GM10248 (cell line): ENCODE measurements around the gene TPD52L2.
"Not testable (repeated sequence)": the region's sequence is repeated elsewhere in the genome, so short reads cannot be mapped to it uniquely, and the experiment has no call there.

Experiments
- CTCF ChIA-PET: fragments of 300-600 bp; sonication (Branson Sonifier 250); formaldehyde crosslinking; extraction: SDS; loops from one replicate; lab custom pipeline; 2021; ENCODE audit warnings: antibody characterized with exemption; lab: Yijun Ruan, JAX
- POLR2A ChIA-PET: fragments of 350-650 bp; sonication (Branson Sonifier 250); formaldehyde crosslinking; extraction: SDS; loops from one replicate; lab custom pipeline; 2020; ENCODE audit warnings: antibody characterized with exemption; lab: Yijun Ruan, JAX
- DNase-seq: peaks from one replicate; pipeline ENCODE4 v3.0.0; 2012; ENCODE audit errors: extremely low spot score
- CTCF ChIP-seq: IDR thresholded peaks from 2 replicates; pipeline ENCODE4 v1.5.1; 2012; ENCODE audit warnings: mild to moderate bottlenecking, low read depth; ENCODE audit errors: extremely low read depth, missing control alignments, control extremely low read depth

The TPD52L2 gene

DNA sequence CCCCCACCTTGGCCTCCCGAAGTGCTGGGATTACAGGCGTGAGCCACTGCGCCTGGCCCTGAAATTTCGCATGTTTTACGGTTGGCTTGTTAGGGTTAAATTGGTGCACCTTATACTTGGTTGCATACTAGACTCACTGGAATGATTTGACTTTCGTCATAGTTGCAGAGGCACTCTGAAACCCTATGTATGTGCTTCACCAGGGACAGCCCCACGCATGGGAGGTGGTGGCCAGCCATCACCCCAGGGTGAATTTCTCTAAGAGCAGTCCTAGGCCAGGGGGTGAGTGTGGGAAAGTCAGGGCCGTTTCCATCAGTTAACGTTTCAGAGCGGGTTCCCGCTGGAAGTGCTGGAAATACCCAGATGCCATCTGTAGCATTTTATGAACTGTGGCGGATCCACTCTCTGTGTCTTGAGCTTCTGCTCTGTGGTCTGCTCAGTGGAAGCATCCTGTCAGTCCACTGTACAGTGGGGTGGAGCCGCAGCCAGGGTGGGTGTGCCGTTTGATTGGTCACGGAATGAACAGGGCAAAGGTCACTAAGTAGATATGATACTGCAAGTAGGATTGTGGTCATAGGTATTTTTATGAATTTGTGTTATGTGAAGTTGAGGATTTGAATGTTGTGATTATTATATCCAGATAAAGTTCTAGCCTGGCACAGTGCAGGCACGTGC, 43.1 kb downstream of the TPD52L2 start:
- TF ChIP-seq CTCF: no peak
- CTCF ChIA-PET: interaction anchor here (0.7 to 2.0 kb wide), 4 partner anchors 10 to 149 kb away, joined by 3 to 7 read pairs (median 3); no protein-coding TSS in a partner anchor

DNA sequence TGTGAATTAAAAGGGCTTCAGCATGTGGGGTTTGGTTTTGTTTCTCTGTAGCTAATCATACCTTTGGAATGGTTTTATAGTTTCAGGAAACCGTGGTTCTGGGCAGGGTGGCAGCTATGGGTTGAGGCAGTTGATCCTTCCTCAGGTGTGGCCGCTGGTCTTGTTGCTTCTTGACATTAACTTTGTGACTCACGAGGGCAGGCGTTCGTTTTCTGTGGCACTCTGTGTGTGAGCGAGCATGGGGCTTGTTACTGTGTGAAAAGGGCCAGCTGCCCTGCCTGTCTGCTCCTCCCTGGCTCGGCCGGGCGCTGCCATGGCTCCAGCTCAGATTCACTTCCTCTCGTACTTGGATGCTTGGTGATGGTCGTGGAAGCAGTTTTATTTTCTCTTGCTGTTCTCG, 46.1 kb downstream of the TPD52L2 start:
- no peak for DNase-seq
- ChIA-PET POLR2A (no interaction called here), CTCF (interaction anchor here (1.4 to 2.0 kb wide), 2 partner anchors 15 to 46 kb away, joined by 3 to 5 read pairs; partner anchors contain the start of gene TPD52L2)
- TF ChIP-seq CTCF: no peak

More for the DNA sequence above, 43.1 kb downstream of the TPD52L2 start:
- no peak for DNase-seq
- POLR2A ChIA-PET: interaction anchor here (1.3 kb wide), 1 partner anchor 12 kb away, joined by 3 read pairs; no protein-coding TSS in a partner anchor

GRCh38 chr20:63913768-63914167, 48.7 kb downstream of the TPD52L2 start:
- DNase-seq: no peak
- TF ChIP-seq CTCF: no peak
- ChIA-PET CTCF (no interaction called here), POLR2A (no interaction called here)

DNA sequence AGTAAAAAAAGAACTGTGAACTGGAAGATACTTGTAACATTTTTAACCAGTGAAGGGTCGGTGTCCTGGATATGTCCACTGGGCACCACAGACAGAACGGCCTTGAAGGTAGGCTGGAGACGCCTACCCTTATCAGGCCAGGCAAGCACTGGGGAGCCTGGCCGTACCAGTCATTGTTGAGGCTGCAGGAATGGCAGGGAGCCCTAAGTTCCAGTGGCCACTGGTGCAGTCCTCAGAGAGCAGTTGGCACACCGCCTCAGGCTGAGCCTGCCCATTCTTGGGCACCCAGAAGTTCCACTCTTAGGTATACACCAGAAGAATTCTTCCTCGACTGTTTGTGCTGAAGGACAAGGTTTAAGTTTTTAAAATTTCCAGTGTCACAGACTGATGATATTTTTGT, 50.4 kb downstream of the TPD52L2 start:
- no peak for DNase-seq
- CTCF ChIA-PET: interaction anchor here (1.1 kb wide), 1 partner anchor 58 kb away, joined by 3 read pairs; no protein-coding TSS in a partner anchor
- POLR2A ChIA-PET: interaction anchor here (0.6 kb wide), 1 partner anchor 50 kb away, joined by 3 read pairs; the partner anchor contains the start of gene TPD52L2

GRCh38 chr20:63916371-63916939, 51.4 kb downstream of the TPD52L2 start:
- CTCF ChIA-PET: interaction anchor here (0.9 kb wide), 1 partner anchor 10 kb away, joined by 4 read pairs; no protein-coding TSS in a partner anchor
- DNase-seq, POLR2A ChIA-PET: not testable (repeated sequence)

More for the DNA sequence above, 50.4 kb downstream of the TPD52L2 start:
- no peak for TF ChIP-seq CTCF

DNA sequence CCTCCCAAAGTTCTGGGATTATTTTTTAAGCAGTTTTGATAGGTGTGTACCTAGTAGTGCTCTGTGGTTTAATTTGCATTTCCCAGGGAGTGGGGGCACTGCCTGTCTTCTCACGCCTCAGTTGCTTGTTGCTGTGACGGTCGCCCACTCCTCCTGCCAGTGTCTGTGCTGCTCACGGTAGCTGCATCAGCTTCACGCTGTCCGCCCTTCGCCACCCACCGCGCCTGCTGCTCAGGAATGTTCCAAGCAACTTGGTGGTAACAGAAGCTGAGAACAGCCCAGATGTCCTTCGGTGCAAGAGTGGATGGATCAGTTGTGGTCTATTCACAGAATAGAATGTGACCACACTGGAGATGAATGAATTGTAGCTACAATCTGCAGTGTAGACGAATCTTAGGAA, 52.7 kb downstream of the TPD52L2 start:
- CTCF ChIA-PET: interaction anchor here (0.9 to 2.2 kb wide), 6 partner anchors 8 to 380 kb away, joined by 3 to 7 read pairs (median 5); no protein-coding TSS in a partner anchor
- TF ChIP-seq CTCF: no peak
- DNase-seq: no peak
- POLR2A ChIA-PET: no interaction called here
